ENCODE measurements around the gene TXNRD1. TPM values are rescaled to one million over a fixed set of nuclear protein-coding genes. Genes with fewer than 3 reads are reported as not detected.

TXNRD1 gene
- total RNA-seq, 1 donor from 2014 or later = 98.0 TPM

GRCh38 chr12:104177663-104178501 is 37.7 kb upstream of the TXNRD1 start:
- intact Hi-C loops (cut with micrococcal nuclease) = no loop called here
- H3K4me3 ChIP-seq = no peak overlapping the region

GRCh38 chr12:104180374-104180773 is 35.2 kb upstream of the TXNRD1 start:
- no peak for TF ChIP-seq CTCF (IDR thresholded peaks at IDR 0.05; ENCODE audit: borderline replicate concordance)
- no peak for DNase-seq
- H3K4me1 ChIP-seq = peaks cover 20% of the 10 kb centered on the region
- H3K9me3 ChIP-seq (replicated peaks) = peaks cover 24% of the 10 kb centered on the region
- H3K36me3 ChIP-seq = no peaks in the 10 kb centered on the region
- H3K27me3 ChIP-seq (ENCODE audit: low read depth) = no peaks in the 10 kb centered on the region
- intact Hi-C loops (cut with micrococcal nuclease) = no loop called here
- H3K27ac ChIP-seq (replicated peaks) = peak overlapping the region; percentile 77
- no peak overlapping the region for H3K4me3 ChIP-seq

More at GRCh38 chr12:104177663-104178501, 37.7 kb upstream of the TXNRD1 start:
- peaks cover 5% of the 10 kb centered on the region for H3K9me3 ChIP-seq (replicated peaks)
- TF ChIP-seq CTCF (IDR thresholded peaks at IDR 0.05; ENCODE audit: borderline replicate concordance) = no peak
- no peaks in the 10 kb centered on the region for H3K27me3 ChIP-seq (ENCODE audit: low read depth)
- peak overlapping the region; percentile 77 for H3K27ac ChIP-seq (replicated peaks)
- DNase-seq = peak; percentile 71
- H3K36me3 ChIP-seq = no peaks in the 10 kb centered on the region
- H3K4me1 ChIP-seq = peaks cover 20% of the 10 kb centered on the region

- Histone ChIP-seq H3K4me3 (no peak overlapping the region), H3K9me3 (replicated peaks) (peaks cover 24% of the 10 kb centered on the region), H3K27me3 (ENCODE audit: low read depth) (no peaks in the 10 kb centered on the region), H3K36me3 (no peaks in the 10 kb centered on the region), H3K4me1 (peaks cover 20% of the 10 kb centered on the region), H3K27ac (replicated peaks) (peak overlapping the region; percentile 77)
- no peak for TF ChIP-seq CTCF (IDR thresholded peaks at IDR 0.05; ENCODE audit: borderline replicate concordance)
- intact Hi-C loops (cut with micrococcal nuclease) = no loop called here
- DNase-seq = no peak
Observed at GRCh38 chr12:104181313-104181712, 34.3 kb upstream of the TXNRD1 start.

- intact Hi-C loops (cut with micrococcal nuclease) = no loop called here
- H3K4me1 ChIP-seq = peaks cover 19% of the 10 kb centered on the region
Observed at GRCh38 chr12:104182144-104182543, 33.4 kb upstream of the TXNRD1 start.

More at GRCh38 chr12:104182144-104182543, 33.4 kb upstream of the TXNRD1 start:
- peak overlapping the region; percentile 77 for H3K27ac ChIP-seq (replicated peaks)
- H3K9me3 ChIP-seq (replicated peaks) = peaks cover 24% of the 10 kb centered on the region
- peak; percentile 71 for DNase-seq
- no peaks in the 10 kb centered on the region for H3K27me3 ChIP-seq (ENCODE audit: low read depth)
- no peaks in the 10 kb centered on the region for H3K36me3 ChIP-seq
- TF ChIP-seq CTCF (IDR thresholded peaks at IDR 0.05; ENCODE audit: borderline replicate concordance) = no peak
- H3K4me3 ChIP-seq = no peak overlapping the region
